Activated CD8-positive, alpha-beta memory T cell treated with anti-CD3 and anti-CD28 coated beads, Interleukin-2, amount 50 U/mL, for 24 hours (primary cell): ENCODE results near the gene C11orf71.

Source experiments
- DNase-seq: peaks from one replicate; pipeline ENCODE4 v3.0.0-alpha.2; 2020; ENCODE audit errors: extremely low read depth

C11orf71 gene

DNA sequence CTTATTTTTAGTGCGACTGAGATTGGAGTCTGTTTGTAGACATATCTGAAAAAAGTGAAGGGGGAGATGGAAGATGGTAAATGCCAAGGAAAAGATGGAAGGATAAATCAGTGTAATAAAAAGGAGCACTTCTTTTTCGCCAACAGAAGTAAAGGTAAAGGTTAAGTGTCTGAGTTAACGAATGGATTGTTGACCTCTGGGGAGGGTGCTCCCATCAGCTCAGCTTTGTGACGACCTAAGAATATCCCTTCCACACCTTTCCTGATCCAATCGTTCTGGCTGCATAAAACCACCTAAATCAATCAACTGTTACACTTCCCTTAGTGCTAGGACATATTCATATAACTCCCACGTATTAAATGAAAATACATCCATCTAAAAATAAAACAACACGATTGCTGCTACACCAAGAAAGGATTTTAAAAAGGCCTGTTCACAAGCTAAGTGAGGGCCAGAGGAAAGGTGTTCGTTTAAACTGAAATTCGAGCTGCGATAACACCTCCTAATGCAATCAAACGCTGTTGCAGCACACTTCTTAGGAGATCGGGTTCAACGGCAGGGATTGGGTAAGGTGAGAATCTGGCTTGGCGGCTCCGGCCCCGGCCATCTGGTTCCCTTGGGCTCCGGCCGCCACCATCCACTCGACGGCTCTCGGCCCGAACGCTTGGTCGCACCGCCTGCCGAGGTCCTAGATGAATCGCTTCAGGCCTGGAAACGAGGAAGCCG lies 658 bp downstream of the C11orf71 start:
- no peak for DNase-seq

- no peak for DNase-seq
Observed at GRCh38 chr11:114398303-114398920, 1.9 kb downstream of the C11orf71 start.

DNA sequence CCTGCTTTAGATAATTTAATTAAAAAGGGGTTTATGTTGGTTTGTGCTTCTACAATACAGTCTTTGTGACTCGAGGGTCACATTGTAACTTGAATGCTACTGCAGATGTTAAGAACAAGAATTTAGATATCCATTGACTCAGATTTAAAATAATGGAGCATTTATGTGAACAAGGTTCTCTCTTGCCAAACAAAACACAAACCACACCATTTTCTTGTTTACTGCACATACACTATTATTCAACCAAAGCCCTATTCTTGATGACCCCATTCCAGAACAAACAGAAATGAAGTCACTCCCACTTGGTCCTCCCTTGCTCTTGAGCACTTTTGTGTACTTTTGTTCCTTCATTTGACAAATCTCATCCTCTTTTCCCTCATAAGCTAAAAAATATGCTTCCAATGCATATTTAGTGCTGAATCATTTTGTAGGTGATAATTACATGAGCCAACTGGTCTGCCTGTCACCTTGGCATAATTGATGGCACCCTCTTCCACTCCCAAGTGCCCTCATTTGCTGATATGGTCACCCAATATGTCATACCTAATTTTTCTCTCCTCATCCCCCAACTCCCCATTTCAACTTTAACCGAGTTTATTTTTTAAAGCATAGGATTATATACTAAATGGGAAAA lies 2.8 kb downstream of the C11orf71 start:
- DNase-seq, result no peak

- no peak for DNase-seq
Observed at GRCh38 chr11:114396916-114397315, 3.4 kb downstream of the C11orf71 start.

DNA sequence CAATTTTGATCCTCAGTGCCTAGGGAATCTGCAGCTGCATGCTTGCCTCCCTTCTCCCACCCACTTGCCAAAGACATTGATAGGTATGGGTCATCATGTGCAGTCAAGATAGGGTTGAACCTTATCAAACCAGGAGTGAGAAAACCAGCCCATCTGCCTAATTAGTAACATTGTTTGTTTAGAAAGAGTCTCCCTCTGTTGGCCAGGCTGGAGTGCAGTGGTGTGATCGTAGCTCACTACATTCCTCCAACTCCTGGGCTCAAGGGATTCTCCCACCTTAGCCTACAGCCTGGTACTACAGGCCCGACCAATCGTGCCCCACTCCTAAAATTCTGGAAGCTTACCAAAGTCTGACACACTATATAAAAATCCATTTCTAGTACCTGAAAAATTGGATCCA lies 4.6 kb downstream of the C11orf71 start:
- DNase-seq, result no peak

DNA sequence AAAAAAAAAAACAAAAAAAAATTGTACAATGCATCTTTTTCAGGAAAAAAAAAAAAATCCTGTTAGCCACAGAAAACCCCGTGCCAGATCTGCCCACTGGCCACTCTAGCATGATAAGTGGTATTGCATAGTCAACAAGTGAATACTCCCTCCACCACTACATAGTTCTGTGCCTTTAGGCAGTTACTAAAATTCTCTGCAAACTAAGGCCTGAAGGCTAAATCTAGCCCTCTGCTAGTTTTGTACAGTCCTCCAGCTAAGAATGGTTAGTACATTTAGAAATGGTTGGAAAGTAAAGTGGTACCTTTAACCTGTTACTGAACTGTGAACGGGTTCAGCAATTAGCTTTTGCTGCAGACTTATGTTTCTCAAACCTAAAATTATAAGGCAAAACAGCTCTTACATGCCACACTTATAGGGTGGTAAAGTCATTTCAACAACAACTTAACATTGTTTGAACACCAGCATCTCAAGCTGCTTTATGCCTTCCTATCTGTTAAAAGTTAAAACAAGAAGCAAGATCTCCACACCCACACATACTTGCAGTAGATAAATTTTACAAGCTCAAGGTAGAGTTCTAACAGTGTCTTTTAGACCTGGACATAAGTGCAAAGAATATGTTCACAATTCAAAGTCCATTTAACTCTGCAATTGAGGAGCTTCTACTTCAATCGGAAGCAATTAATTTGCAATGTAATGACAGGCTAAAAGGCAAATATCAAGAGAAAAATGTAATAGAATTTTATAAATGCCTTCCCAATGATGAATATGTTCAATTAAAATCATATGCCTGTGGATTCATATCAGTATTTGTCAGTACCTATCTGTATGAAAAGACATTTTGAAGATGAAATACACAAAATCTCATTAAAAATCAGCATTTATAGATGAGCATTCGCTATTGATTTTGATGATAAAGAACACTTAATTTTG lies 7.3 kb downstream of the C11orf71 start:
- DNase-seq, result no peak

- DNase-seq, result no peak
Observed at GRCh38 chr11:114386545-114386944, 13.8 kb downstream of the C11orf71 start.

DNA sequence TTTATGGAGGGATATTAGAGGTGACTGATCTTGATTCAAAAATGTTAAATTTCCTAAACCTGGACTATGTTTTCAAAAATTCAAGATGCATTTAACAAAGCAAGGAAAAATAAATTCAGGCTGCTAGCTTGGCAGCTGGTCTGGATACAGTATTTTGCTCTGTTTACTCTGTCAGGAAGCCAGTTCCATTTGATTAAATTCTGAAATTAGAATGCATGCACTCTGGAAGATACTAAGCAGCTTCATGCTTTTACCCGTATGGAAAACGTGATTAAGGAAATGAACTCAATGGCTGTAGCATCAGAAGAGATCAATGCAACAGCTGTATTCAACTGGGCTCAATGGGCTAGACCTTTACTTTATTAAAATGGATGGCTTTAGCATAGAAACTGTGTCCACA lies 14.2 kb downstream of the C11orf71 start:
- DNase-seq, result no peak

DNA sequence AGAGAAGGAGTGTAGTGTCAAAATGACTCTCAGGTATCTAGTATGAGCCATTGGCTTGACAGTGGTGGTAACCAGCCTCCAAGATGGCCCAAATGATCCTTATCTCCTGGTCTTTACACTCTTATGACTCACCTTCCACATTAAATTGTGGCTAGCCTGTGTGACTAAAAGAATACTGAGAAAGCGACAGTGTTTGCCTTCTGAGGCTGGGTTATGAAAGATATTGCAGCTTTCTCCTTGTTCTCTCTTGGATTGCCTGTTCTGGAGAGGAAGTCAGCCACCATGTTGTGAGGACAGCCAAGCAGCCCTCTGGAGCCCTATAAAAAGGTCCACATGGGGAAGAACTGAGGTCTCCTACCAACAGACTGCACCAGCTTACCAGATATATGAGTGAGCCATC lies 15.8 kb downstream of the C11orf71 start:
- DNase-seq, result no peak

DNA sequence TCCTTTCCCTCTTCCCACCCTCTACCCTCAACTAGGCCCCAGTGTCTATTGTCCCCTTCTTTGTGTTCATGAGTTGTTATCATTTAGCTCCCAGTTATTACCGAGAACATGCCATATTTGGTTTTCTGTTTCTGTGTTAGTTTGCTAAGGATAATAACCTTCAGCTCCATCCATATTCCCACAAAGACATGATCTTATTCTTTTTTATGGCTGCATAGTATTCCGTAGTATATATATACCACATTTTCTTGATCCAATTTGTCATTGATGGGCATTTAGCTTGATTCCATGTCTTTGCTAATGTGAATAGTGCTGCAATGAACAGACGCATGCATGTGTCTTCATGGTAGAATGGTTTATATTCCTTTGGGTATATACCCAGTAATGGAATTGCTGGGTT lies 17.8 kb downstream of the C11orf71 start:
- no peak for DNase-seq

DNA sequence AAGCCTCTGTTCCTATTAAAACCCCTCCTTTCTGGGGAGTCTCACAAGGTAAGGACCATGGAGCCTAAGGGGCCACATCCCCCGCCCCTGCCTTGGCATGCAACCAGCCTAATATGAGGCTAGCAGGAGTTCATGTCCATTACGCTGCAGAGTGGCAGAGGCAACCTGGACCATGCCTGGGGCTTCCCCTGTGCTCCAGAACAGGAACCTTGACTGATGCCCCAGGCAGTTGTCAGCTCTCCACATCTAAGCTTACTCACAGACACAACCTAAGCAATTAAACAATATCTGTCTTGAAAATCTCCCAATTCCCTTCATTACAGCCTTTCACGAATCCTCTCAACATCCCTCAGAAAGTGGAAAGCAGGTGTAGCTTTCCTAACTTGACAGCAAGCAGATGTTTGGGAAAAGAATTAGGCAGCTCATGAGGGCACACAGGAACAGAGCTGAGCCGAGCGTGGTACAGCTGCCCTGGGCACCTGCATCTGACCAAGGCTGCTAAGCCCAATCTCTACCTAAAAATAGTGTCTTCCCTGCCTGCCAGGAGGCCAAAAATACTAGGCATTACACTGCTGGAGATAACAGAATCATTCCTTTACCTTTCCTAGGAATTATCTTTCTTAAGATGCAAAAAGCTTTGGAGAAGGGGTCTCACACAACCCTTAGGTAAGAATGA lies 20.8 kb downstream of the C11orf71 start:
- no peak for DNase-seq

DNA sequence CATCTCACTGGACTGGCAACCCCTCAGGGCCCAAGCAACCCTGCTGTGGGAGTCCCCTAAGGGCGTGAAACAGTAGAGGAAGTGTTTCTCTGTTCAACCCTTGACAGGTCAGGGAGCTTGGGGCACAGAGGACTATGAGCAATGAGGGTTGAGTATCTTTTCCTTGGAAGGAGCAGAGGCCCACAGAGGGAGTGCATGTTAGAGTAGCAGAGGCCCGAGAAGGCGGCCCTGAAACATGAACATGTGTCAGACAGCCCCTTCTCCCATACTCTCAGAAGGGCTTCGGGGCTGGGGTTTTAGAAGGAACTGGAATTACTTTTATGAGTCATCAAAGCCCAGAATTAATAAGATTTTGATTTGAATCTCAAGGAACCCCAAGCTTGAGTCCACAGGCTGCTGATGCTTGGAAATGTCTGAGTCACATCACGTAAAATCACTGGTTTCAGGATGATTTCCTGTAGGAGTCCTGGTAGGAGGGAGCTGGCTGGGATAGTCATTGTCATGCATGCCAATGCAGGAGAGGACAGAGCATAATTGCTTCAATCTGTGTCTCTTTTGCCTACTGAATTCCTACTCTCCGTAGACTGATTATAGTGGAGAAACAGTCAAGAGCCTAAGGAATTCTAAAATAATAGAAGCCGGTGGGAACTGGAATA lies 22.6 kb downstream of the C11orf71 start:
- no peak for DNase-seq

- DNase-seq, result no peak
Observed at GRCh38 chr11:114375052-114375451, 25.3 kb downstream of the C11orf71 start.

DNA sequence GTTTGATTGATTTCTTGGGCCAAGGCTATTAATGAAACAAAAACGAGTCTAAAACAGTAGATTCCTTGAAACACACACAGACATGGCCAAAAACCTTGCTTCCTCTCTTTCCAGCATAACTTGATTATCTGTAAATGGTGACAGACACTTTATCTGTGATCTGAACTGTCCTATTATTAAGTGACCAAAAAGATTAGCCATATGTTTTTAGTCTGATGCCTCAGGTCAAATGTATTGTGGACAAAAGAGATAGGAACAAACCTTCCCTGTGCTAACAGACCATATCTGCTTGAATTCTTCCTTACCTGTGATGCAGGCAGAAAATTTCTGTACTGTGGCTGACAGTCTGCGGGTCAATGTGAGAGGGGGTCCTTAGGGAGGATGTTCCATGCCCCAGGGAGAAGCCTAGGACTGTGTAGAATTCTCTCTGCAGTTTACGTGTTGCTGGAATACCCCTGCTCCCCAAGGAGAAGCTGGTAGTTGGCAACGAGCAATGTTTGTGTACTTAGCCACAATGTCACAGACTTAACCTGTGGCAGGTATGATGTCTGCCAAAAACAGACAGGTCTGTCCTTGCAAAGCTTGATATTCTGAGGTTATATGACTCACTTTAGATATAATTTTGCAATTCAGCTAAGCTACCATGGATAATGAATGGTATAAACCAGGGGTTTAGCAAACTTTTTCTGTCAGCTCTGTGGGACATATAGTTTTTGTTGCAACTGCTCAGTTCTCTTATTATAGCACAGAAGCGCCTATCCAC lies 31.2 kb downstream of the C11orf71 start:
- DNase-seq, result no peak

- DNase-seq, result no peak
Observed at GRCh38 chr11:114367244-114367957, 32.9 kb downstream of the C11orf71 start.

- no peak for DNase-seq
Observed at GRCh38 chr11:114366331-114367243, 33.7 kb downstream of the C11orf71 start.

GRCh38 chr11:114362958-114363357 lies 37.4 kb downstream of the C11orf71 start:
- no peak for DNase-seq

DNA sequence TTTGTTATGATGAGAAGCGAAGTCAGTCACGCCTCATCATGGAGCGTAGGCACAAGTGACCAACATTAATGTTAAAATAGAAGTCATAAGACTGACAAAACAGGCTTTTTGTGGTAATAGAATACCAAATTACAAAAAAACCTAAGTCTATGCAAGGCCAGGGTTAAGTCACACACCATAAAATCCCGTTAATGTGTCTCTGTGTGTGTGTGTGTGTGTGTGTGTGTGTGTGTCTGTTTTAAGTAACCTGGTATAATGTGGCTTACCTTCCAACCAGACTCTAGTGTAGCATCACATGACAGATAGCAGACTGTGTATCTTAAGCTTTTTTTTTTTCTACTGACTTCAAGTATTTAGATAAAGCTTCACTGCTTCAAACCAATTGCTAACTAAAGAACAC lies 38.0 kb downstream of the C11orf71 start:
- DNase-seq, result no peak

- DNase-seq, result no peak
Observed at GRCh38 chr11:114359342-114359741, 41.0 kb downstream of the C11orf71 start.
